Memory B cell (primary cell): ENCODE data around the gene LHPP.

Experiments
- ATAC-seq: fragments of 150-1000 bp; cut with Tn5 transposase; 2 replicates; pipeline ENCODE4 v1.10.0; 2021; ENCODE audit warnings: low read depth, mild to moderate bottlenecking, moderate library complexity
- DNase-seq, 2 donors: peaks; one replicate each; pipeline ENCODE4 v3.0.0; 2022; ENCODE audit warnings: low spot score in 2 of 2
- H3K27ac Mint-ChIP-seq: one replicate; pipeline ENCODE4 v1.8.0; 2022; ENCODE audit warnings: mild to moderate bottlenecking, moderate library complexity, mixed read lengths
- H3K27me3 Mint-ChIP-seq: one replicate; pipeline ENCODE4 v1.8.0; 2022; ENCODE audit warnings: mixed read lengths
- H3K36me3 Mint-ChIP-seq: one replicate; pipeline ENCODE4 v1.8.0; 2022; ENCODE audit warnings: mild to moderate bottlenecking, mixed read lengths
- H3K4me1 Mint-ChIP-seq: one replicate; pipeline ENCODE4 v1.8.0; 2022; ENCODE audit warnings: mixed read lengths
- H3K4me3 Mint-ChIP-seq: one replicate; pipeline ENCODE4 v1.8.0; 2022; ENCODE audit warnings: mild to moderate bottlenecking, moderate library complexity, mixed read lengths
- H3K9me3 Mint-ChIP-seq: one replicate; pipeline ENCODE4 v1.8.0; 2022; ENCODE audit warnings: mixed read lengths

Gene LHPP

GRCh38 chr10:124472071-124472470 lies 10.4 kb downstream of the LHPP start:
- H3K27ac Mint-ChIP-seq, result no peak overlapping the region

GRCh38 chr10:124473070-124473469 lies 11.4 kb downstream of the LHPP start:
- DNase-seq (no peak), ATAC-seq (peak; percentile 73)
- H3K4me1 Mint-ChIP-seq, result peaks cover 8% of the 10 kb centered on the region
- no peak overlapping the region for H3K27ac Mint-ChIP-seq
- H3K4me3 Mint-ChIP-seq, result no peak overlapping the region
- no peaks in the 10 kb centered on the region for H3K36me3 Mint-ChIP-seq
- no peaks in the 10 kb centered on the region for H3K27me3 Mint-ChIP-seq
- no peaks in the 10 kb centered on the region for H3K9me3 Mint-ChIP-seq

More at GRCh38 chr10:124472071-124472470, 10.4 kb downstream of the LHPP start:
- H3K4me1 Mint-ChIP-seq, result peaks cover 10% of the 10 kb centered on the region
- DNase-seq, result no peak
- H3K4me3 Mint-ChIP-seq, result no peak overlapping the region
- ATAC-seq, result no peak
- H3K9me3 Mint-ChIP-seq, result no peaks in the 10 kb centered on the region
- no peaks in the 10 kb centered on the region for H3K36me3 Mint-ChIP-seq
- no peaks in the 10 kb centered on the region for H3K27me3 Mint-ChIP-seq

- peaks cover 8% of the 10 kb centered on the region for H3K4me1 Mint-ChIP-seq
- H3K9me3 Mint-ChIP-seq, result no peaks in the 10 kb centered on the region
- no peak overlapping the region for H3K4me3 Mint-ChIP-seq
- DNase-seq (no peak), ATAC-seq (no peak)
- no peak overlapping the region for H3K27ac Mint-ChIP-seq
- no peaks in the 10 kb centered on the region for H3K27me3 Mint-ChIP-seq
- H3K36me3 Mint-ChIP-seq, result no peaks in the 10 kb centered on the region
These were observed 13.0 kb downstream of the LHPP start for GRCh38 chr10:124474514-124475070.

GRCh38 chr10:124476043-124476725 lies 14.6 kb downstream of the LHPP start:
- peaks cover 8% of the 10 kb centered on the region for H3K4me1 Mint-ChIP-seq
- no peak overlapping the region for H3K4me3 Mint-ChIP-seq

GRCh38 chr10:124477614-124478363 lies 16.2 kb downstream of the LHPP start:
- H3K4me1 Mint-ChIP-seq, result peaks cover 4% of the 10 kb centered on the region
- H3K27me3 Mint-ChIP-seq, result no peaks in the 10 kb centered on the region
- no peak overlapping the region for H3K4me3 Mint-ChIP-seq
- ATAC-seq (no peak), DNase-seq (no peak)
- H3K36me3 Mint-ChIP-seq, result peaks cover 2% of the 10 kb centered on the region
- no peak overlapping the region for H3K27ac Mint-ChIP-seq
- H3K9me3 Mint-ChIP-seq, result no peaks in the 10 kb centered on the region

More at GRCh38 chr10:124476043-124476725, 14.6 kb downstream of the LHPP start:
- no peak overlapping the region for H3K27ac Mint-ChIP-seq
- no peaks in the 10 kb centered on the region for H3K9me3 Mint-ChIP-seq
- no peaks in the 10 kb centered on the region for H3K36me3 Mint-ChIP-seq
- no peaks in the 10 kb centered on the region for H3K27me3 Mint-ChIP-seq
- ATAC-seq (no peak), DNase-seq (no peak)

- Mint-ChIP-seq H3K27me3 (no peaks in the 10 kb centered on the region), H3K9me3 (no peaks in the 10 kb centered on the region), H3K4me3 (no peak overlapping the region), H3K4me1 (no peaks in the 10 kb centered on the region), H3K27ac (no peak overlapping the region), H3K36me3 (peaks cover 2% of the 10 kb centered on the region)
- no peak for DNase-seq
- ATAC-seq, result no peak
These were observed 16.9 kb downstream of the LHPP start for GRCh38 chr10:124478515-124478914.

- peaks cover 7% of the 10 kb centered on the region for H3K36me3 Mint-ChIP-seq
- no peaks in the 10 kb centered on the region for H3K27me3 Mint-ChIP-seq
- ATAC-seq (no peak), DNase-seq (no peak)
- H3K27ac Mint-ChIP-seq, result no peak overlapping the region
- no peaks in the 10 kb centered on the region for H3K4me1 Mint-ChIP-seq
- no peak overlapping the region for H3K4me3 Mint-ChIP-seq
- no peaks in the 10 kb centered on the region for H3K9me3 Mint-ChIP-seq
These were observed 19.2 kb downstream of the LHPP start for GRCh38 chr10:124480860-124481259.

- Mint-ChIP-seq H3K27me3 (no peaks in the 10 kb centered on the region), H3K9me3 (no peaks in the 10 kb centered on the region), H3K4me1 (no peaks in the 10 kb centered on the region), H3K36me3 (peaks cover 13% of the 10 kb centered on the region), H3K4me3 (no peak overlapping the region), H3K27ac (no peak overlapping the region)
- no peak for ATAC-seq
- DNase-seq, result no peak
These were observed 20.1 kb downstream of the LHPP start for GRCh38 chr10:124481717-124482116.

GRCh38 chr10:124482236-124482800 lies 20.7 kb downstream of the LHPP start:
- no peak overlapping the region for H3K4me3 Mint-ChIP-seq
- ATAC-seq (no peak), DNase-seq (no peak)
- peaks cover 17% of the 10 kb centered on the region for H3K36me3 Mint-ChIP-seq
- H3K4me1 Mint-ChIP-seq, result no peaks in the 10 kb centered on the region
- H3K9me3 Mint-ChIP-seq, result peaks cover 2% of the 10 kb centered on the region
- no peaks in the 10 kb centered on the region for H3K27me3 Mint-ChIP-seq
- H3K27ac Mint-ChIP-seq, result no peak overlapping the region

GRCh38 chr10:124482876-124483275 lies 21.3 kb downstream of the LHPP start:
- Mint-ChIP-seq H3K9me3 (peaks cover 2% of the 10 kb centered on the region), H3K27ac (no peak overlapping the region), H3K4me1 (no peaks in the 10 kb centered on the region), H3K27me3 (no peaks in the 10 kb centered on the region), H3K36me3 (peaks cover 18% of the 10 kb centered on the region), H3K4me3 (no peak overlapping the region)
- DNase-seq (no peak), ATAC-seq (no peak)

GRCh38 chr10:124484031-124484430 lies 22.4 kb downstream of the LHPP start:
- Mint-ChIP-seq H3K27me3 (no peaks in the 10 kb centered on the region), H3K27ac (no peak overlapping the region)
- no peak for ATAC-seq

GRCh38 chr10:124484661-124485060 lies 23.0 kb downstream of the LHPP start:
- ATAC-seq, result no peak
- no peaks in the 10 kb centered on the region for H3K27me3 Mint-ChIP-seq
- no peaks in the 10 kb centered on the region for H3K4me1 Mint-ChIP-seq
- no peak for DNase-seq
- no peak overlapping the region for H3K4me3 Mint-ChIP-seq
- peaks cover 2% of the 10 kb centered on the region for H3K9me3 Mint-ChIP-seq
- no peak overlapping the region for H3K27ac Mint-ChIP-seq
- H3K36me3 Mint-ChIP-seq, result peaks cover 23% of the 10 kb centered on the region

More at GRCh38 chr10:124484031-124484430, 22.4 kb downstream of the LHPP start:
- Mint-ChIP-seq H3K9me3 (peaks cover 2% of the 10 kb centered on the region), H3K4me1 (no peaks in the 10 kb centered on the region), H3K36me3 (peaks cover 23% of the 10 kb centered on the region), H3K4me3 (no peak overlapping the region)
- no peak for DNase-seq

- H3K27ac Mint-ChIP-seq, result no peak overlapping the region
- peaks cover 2% of the 10 kb centered on the region for H3K9me3 Mint-ChIP-seq
- no peak overlapping the region for H3K4me3 Mint-ChIP-seq
- DNase-seq (no peak), ATAC-seq (no peak)
- H3K4me1 Mint-ChIP-seq, result no peaks in the 10 kb centered on the region
- peaks cover 28% of the 10 kb centered on the region for H3K36me3 Mint-ChIP-seq
- H3K27me3 Mint-ChIP-seq, result no peaks in the 10 kb centered on the region
These were observed 25.0 kb downstream of the LHPP start for GRCh38 chr10:124486635-124487034.

- DNase-seq, result no peak
- H3K9me3 Mint-ChIP-seq, result peaks cover 2% of the 10 kb centered on the region
- H3K4me3 Mint-ChIP-seq, result no peak overlapping the region
These were observed 29.5 kb downstream of the LHPP start for GRCh38 chr10:124491105-124491504.

More at GRCh38 chr10:124491105-124491504, 29.5 kb downstream of the LHPP start:
- ATAC-seq, result no peak
- H3K36me3 Mint-ChIP-seq, result peaks cover 26% of the 10 kb centered on the region
- no peaks in the 10 kb centered on the region for H3K27me3 Mint-ChIP-seq
- no peaks in the 10 kb centered on the region for H3K4me1 Mint-ChIP-seq
- no peak overlapping the region for H3K27ac Mint-ChIP-seq
